Measurements from ENCODE around the gene MRPL53. TPM values are rescaled to one million over a fixed set of nuclear protein-coding genes. Genes with fewer than 3 reads are reported as not detected.
"Not testable (repeated sequence)": the region's sequence is repeated elsewhere in the genome, so short reads cannot be mapped to it uniquely, and the experiment has no call there.

Gene MRPL53
- total and polyA plus RNA-seq, 2 of the 4 experiments (the other 2 are of a cell fraction), result 5.2 to 39.0 TPM

- POLR2A ChIA-PET (ENCODE audit: unreplicated experiment); H2BK5ac ChIP-seq (ENCODE audit: low read depth, low read length, poor library complexity, severe bottlenecking); H3K9me1 ChIP-seq (ENCODE audit: insufficient read depth, low read length); dilution Hi-C loops (cut with HindIII; ENCODE audit: low sequenced_read_pairs, unreplicated experiment); H4K91ac ChIP-seq (ENCODE audit: insufficient read depth, low read depth, low read length); DNase-seq; H4K20me1 ChIP-seq (ENCODE audit: insufficient read depth, low read length); H3K18ac ChIP-seq (ENCODE audit: low read depth, low read length); H2AFZ ChIP-seq (replicated peaks; ENCODE audit: low read length, poor library complexity); intact Hi-C loops (cut with micrococcal nuclease); H3K27ac ChIP-seq (ENCODE audit: insufficient read depth, low read length); H3K14ac ChIP-seq (replicated peaks; ENCODE audit: low read depth, low read length); H3K9me3 ChIP-seq (ENCODE audit: control insufficient read depth, insufficient read depth, low read length); H3K4me3 ChIP-seq (ENCODE audit: insufficient read depth, low read depth, low read length); H3K56ac ChIP-seq (ENCODE audit: extremely low read depth, insufficient read depth, low read length); H2BK15ac ChIP-seq (ENCODE audit: low read depth, low read length); H3K27me3 ChIP-seq (ENCODE audit: control insufficient read depth, insufficient read depth, low read length); H2BK20ac ChIP-seq (ENCODE audit: low read depth, low read length); BruUV-seq (replicated peaks); H2BK120ac ChIP-seq (ENCODE audit: low read depth, low read length); ATAC-seq (ENCODE audit: low read depth); CTCF ChIA-PET; in situ Hi-C loops (cut with MboI; ENCODE audit: low sequenced_read_pairs): not testable (repeated sequence)
- Histone ChIP-seq H3K9ac (ENCODE audit: low read depth, low read length) (0 out of 2 replicates have a peak overlapping the region, but pooled peaks have one; percentile 13), H3K79me1 (ENCODE audit: low read depth in 1 of 2, low read length in 2 of 2) (peaks cover 18 to 60% of the 10 kb centered on the region in 2 experiments), H2AK9ac (replicated peaks; ENCODE audit: low read depth, low read length, poor library complexity) (peak overlapping the region; percentile 44), H4K5ac (ENCODE audit: low read depth, low read length) (peak overlapping the region; percentile 11; the same call in 1 of the 2 replicates), H3K4me2 (ENCODE audit: low read depth, low read length) (peak overlapping the region; percentile 31; the same call in 1 of the 2 replicates), H3K4me1 (ENCODE audit: control insufficient read depth, insufficient read depth, low read length) (peaks cover 13% of the 10 kb centered on the region), H3K4ac (ENCODE audit: low read depth, low read length) (peak overlapping the region; percentile 43; the same call in 1 of the 2 replicates), H3K36me3 (ENCODE audit: control insufficient read depth, insufficient read depth, low read length) (peaks cover 21% of the 10 kb centered on the region), H4K8ac (ENCODE audit: low read depth in 2 of 2, low read length in 2 of 2) (peak overlapping the region in 1 of 2 experiments; percentile 95; a peak in 1 of 4 replicates), H2AK5ac (ENCODE audit: low read depth, low read length) (peak overlapping the region; percentile 62; the same call in 1 of the 2 replicates), H3K23ac (ENCODE audit: low read depth, low read length) (peak overlapping the region; percentile 12; the same call in 1 of the 2 replicates)
- WGBS, 2 experiments (ENCODE audit: extremely low coverage in 2 of 2, insufficient read length in 1 of 2), result 93% methylated on average over 9 of the region's 13 CpGs; no CpG with 5 or more reads in 1 of the 2 experiments
These were observed 12.9 kb downstream of the MRPL53 start for GRCh38 chr2:74459503-74460118.
